Measurements from ENCODE around the gene MAP2K5. TPM values are rescaled to one million over a fixed set of nuclear protein-coding genes. Genes with fewer than 3 reads are reported as not detected.

The MAP2K5 gene
- total RNA-seq, 1 experiment from 2014 or later: 3.2 TPM

GRCh38 chr15:67761343-67761742 lies 218.8 kb downstream of the MAP2K5 start:
- Histone ChIP-seq H3K36me3 (replicated peaks; ENCODE audit: control insufficient read depth, insufficient read depth, low read length) (no peaks in the 10 kb centered on the region), H3K4me3 (ENCODE audit: insufficient read depth, low read depth, low read length) (no peak overlapping the region), H3K27me3 (ENCODE audit: control insufficient read depth, insufficient read depth, low read length) (no peaks in the 10 kb centered on the region)
- no peak for DNase-seq

GRCh38 chr15:67762610-67763368 lies 220.3 kb downstream of the MAP2K5 start:
- Histone ChIP-seq H3K36me3 (replicated peaks; ENCODE audit: control insufficient read depth, insufficient read depth, low read length) (no peaks in the 10 kb centered on the region), H3K4me3 (ENCODE audit: insufficient read depth, low read depth, low read length) (no peak overlapping the region), H3K27me3 (ENCODE audit: control insufficient read depth, insufficient read depth, low read length) (no peaks in the 10 kb centered on the region)
- DNase-seq: no peak

GRCh38 chr15:67765701-67766100 lies 223.2 kb downstream of the MAP2K5 start:
- Histone ChIP-seq H3K4me3 (ENCODE audit: insufficient read depth, low read depth, low read length) (no peak overlapping the region), H3K27me3 (ENCODE audit: control insufficient read depth, insufficient read depth, low read length) (no peaks in the 10 kb centered on the region), H3K36me3 (replicated peaks; ENCODE audit: control insufficient read depth, insufficient read depth, low read length) (no peaks in the 10 kb centered on the region)
- no peak for DNase-seq

GRCh38 chr15:67766968-67767367 lies 224.5 kb downstream of the MAP2K5 start:
- no peak for DNase-seq
- no peaks in the 10 kb centered on the region for H3K36me3 ChIP-seq (replicated peaks; ENCODE audit: control insufficient read depth, insufficient read depth, low read length)
- no peaks in the 10 kb centered on the region for H3K27me3 ChIP-seq (ENCODE audit: control insufficient read depth, insufficient read depth, low read length)
- H3K4me3 ChIP-seq (ENCODE audit: insufficient read depth, low read depth, low read length): no peak overlapping the region

GRCh38 chr15:67768313-67768977 lies 225.9 kb downstream of the MAP2K5 start:
- H3K27me3 ChIP-seq (ENCODE audit: control insufficient read depth, insufficient read depth, low read length): no peaks in the 10 kb centered on the region

GRCh38 chr15:67769497-67770357 lies 227.2 kb downstream of the MAP2K5 start:
- no peak for DNase-seq
- no peak overlapping the region for H3K4me3 ChIP-seq (ENCODE audit: insufficient read depth, low read depth, low read length)
- no peaks in the 10 kb centered on the region for H3K36me3 ChIP-seq (replicated peaks; ENCODE audit: control insufficient read depth, insufficient read depth, low read length)
- no peaks in the 10 kb centered on the region for H3K27me3 ChIP-seq (ENCODE audit: control insufficient read depth, insufficient read depth, low read length)

More at GRCh38 chr15:67768313-67768977, 225.9 kb downstream of the MAP2K5 start:
- no peaks in the 10 kb centered on the region for H3K36me3 ChIP-seq (replicated peaks; ENCODE audit: control insufficient read depth, insufficient read depth, low read length)
- no peak overlapping the region for H3K4me3 ChIP-seq (ENCODE audit: insufficient read depth, low read depth, low read length)
- DNase-seq: no peak

GRCh38 chr15:67770358-67770628 lies 227.8 kb downstream of the MAP2K5 start:
- no peak for DNase-seq
- Histone ChIP-seq H3K36me3 (replicated peaks; ENCODE audit: control insufficient read depth, insufficient read depth, low read length) (no peaks in the 10 kb centered on the region), H3K27me3 (ENCODE audit: control insufficient read depth, insufficient read depth, low read length) (no peaks in the 10 kb centered on the region), H3K4me3 (ENCODE audit: insufficient read depth, low read depth, low read length) (no peak overlapping the region)

GRCh38 chr15:67771189-67771800 lies 228.8 kb downstream of the MAP2K5 start:
- no peak for DNase-seq
- Histone ChIP-seq H3K36me3 (replicated peaks; ENCODE audit: control insufficient read depth, insufficient read depth, low read length) (no peaks in the 10 kb centered on the region), H3K27me3 (ENCODE audit: control insufficient read depth, insufficient read depth, low read length) (no peaks in the 10 kb centered on the region), H3K4me3 (ENCODE audit: insufficient read depth, low read depth, low read length) (no peak overlapping the region)

- Histone ChIP-seq H3K27me3 (ENCODE audit: control insufficient read depth, insufficient read depth, low read length) (no peaks in the 10 kb centered on the region; the same call in 1 of the 2 replicates), H3K4me3 (ENCODE audit: insufficient read depth, low read depth, low read length) (no peak overlapping the region), H3K36me3 (replicated peaks; ENCODE audit: control insufficient read depth, insufficient read depth, low read length) (no peaks in the 10 kb centered on the region)
- DNase-seq: no peak
Measured at GRCh38 chr15:67774626-67775025, 232.1 kb downstream of the MAP2K5 start.

- Histone ChIP-seq H3K4me3 (ENCODE audit: insufficient read depth, low read depth, low read length) (no peak overlapping the region), H3K27me3 (ENCODE audit: control insufficient read depth, insufficient read depth, low read length) (no peaks in the 10 kb centered on the region; the same call in 1 of the 2 replicates), H3K36me3 (replicated peaks; ENCODE audit: control insufficient read depth, insufficient read depth, low read length) (no peaks in the 10 kb centered on the region)
- no peak for DNase-seq
Measured at GRCh38 chr15:67775250-67775649, 232.7 kb downstream of the MAP2K5 start.

GRCh38 chr15:67775998-67776397 lies 233.5 kb downstream of the MAP2K5 start:
- Histone ChIP-seq H3K36me3 (replicated peaks; ENCODE audit: control insufficient read depth, insufficient read depth, low read length) (no peaks in the 10 kb centered on the region), H3K27me3 (ENCODE audit: control insufficient read depth, insufficient read depth, low read length) (no peaks in the 10 kb centered on the region; the same call in 1 of the 2 replicates), H3K4me3 (ENCODE audit: insufficient read depth, low read depth, low read length) (no peak overlapping the region)
- DNase-seq: no peak

GRCh38 chr15:67776600-67776999 lies 234.1 kb downstream of the MAP2K5 start:
- no peaks in the 10 kb centered on the region for H3K36me3 ChIP-seq (replicated peaks; ENCODE audit: control insufficient read depth, insufficient read depth, low read length)
- no peak overlapping the region for H3K4me3 ChIP-seq (ENCODE audit: insufficient read depth, low read depth, low read length)
- no peak for DNase-seq
- H3K27me3 ChIP-seq (ENCODE audit: control insufficient read depth, insufficient read depth, low read length): no peaks in the 10 kb centered on the region; the same call in 1 of the 2 replicates

GRCh38 chr15:67777071-67777470 lies 234.6 kb downstream of the MAP2K5 start:
- Histone ChIP-seq H3K27me3 (ENCODE audit: control insufficient read depth, insufficient read depth, low read length) (no peaks in the 10 kb centered on the region; the same call in 1 of the 2 replicates), H3K36me3 (replicated peaks; ENCODE audit: control insufficient read depth, insufficient read depth, low read length) (no peaks in the 10 kb centered on the region), H3K4me3 (ENCODE audit: insufficient read depth, low read depth, low read length) (no peak overlapping the region)
- no peak for DNase-seq

- no peaks in the 10 kb centered on the region; the same call in 1 of the 2 replicates for H3K27me3 ChIP-seq (ENCODE audit: control insufficient read depth, insufficient read depth, low read length)
- no peaks in the 10 kb centered on the region for H3K36me3 ChIP-seq (replicated peaks; ENCODE audit: control insufficient read depth, insufficient read depth, low read length)
- H3K4me3 ChIP-seq (ENCODE audit: insufficient read depth, low read depth, low read length): no peak overlapping the region
- no peak for DNase-seq
Measured at GRCh38 chr15:67777773-67778172, 235.3 kb downstream of the MAP2K5 start.

Data from H7 (cell line).